A549 (cell line): Measurements from ENCODE around the gene LARP1B. TPM values are rescaled to one million over a fixed set of nuclear protein-coding genes. Genes with fewer than 3 reads are reported as not detected.

Experiments used
- ATAC-seq, 2 experiments: fragments of 200-7000 bp in 1 of 2; fragments of >200 bp in 1 of 2; cut with Nextera tagmentation in 1 of 2; cut with Tn5 transposase in 1 of 2; 3 replicates each; pipeline versions ENCODE4 v1.8.0 to v1.9.1; 2018 to 2020; ENCODE audit warnings: mild to moderate bottlenecking in 1 of 2, moderate library complexity in 1 of 2
- CTCF ChIA-PET: fragments of 300-600 bp; sonication (Branson Sonifier 250); formaldehyde crosslinking; extraction: SDS; loops from one replicate; lab custom pipeline; 2021; ENCODE audit warnings: antibody characterized with exemption, inconsistent platforms; lab: Yijun Ruan, JAX
- POLR2A ChIA-PET: fragments of 350-600 bp; formaldehyde crosslinking; extraction: SDS; loops from one replicate; lab custom pipeline; 2021; ENCODE audit warnings: antibody characterized with exemption, inconsistent platforms; lab: Yijun Ruan, JAX
- DNase-seq, 2 experiments: peaks; one replicate each; pipeline versions ENCODE4 v3.0.0 to v3.0.0-alpha.2; 2011 to 2016; ENCODE audit warnings: low read depth in 1 of 2, low spot score in 1 of 2
- FAIRE-seq: peaks from 2 replicates; lab custom pipeline; 2011; peaks lifted over from hg19 to GRCh38; lab: Jason Lieb, UNC
- H3K27ac ChIP-seq, 2 experiments: fragments of >200 bp; sonication (Bioruptor Twin); formaldehyde crosslinking; 3 replicates each; pipeline ENCODE4 v1.5.1; 2016 to 2017
- H3K4me1 ChIP-seq: fragments of >200 bp; sonication (Bioruptor Twin); formaldehyde crosslinking; 3 replicates; pipeline ENCODE4 v1.6.1; 2016
- H3K4me2 ChIP-seq: fragments of >200 bp; sonication (Bioruptor Twin); formaldehyde crosslinking; 3 replicates; pipeline ENCODE4 v1.6.1; 2016
- H3K4me3 ChIP-seq: fragments of >200 bp; sonication (Bioruptor Twin); formaldehyde crosslinking; 3 replicates; pipeline ENCODE4 v1.5.1; 2016
- H3K9me3 ChIP-seq: fragments of >200 bp; sonication (Bioruptor Twin); formaldehyde crosslinking; 3 replicates; pipeline ENCODE4 v1.6.1; 2016
- CBX2 ChIP-seq: fragments of 200-600 bp; sonication (generic); IDR thresholded peaks from 2 replicates; pipeline ENCODE4 v1.6.1; 2016; ENCODE audit warnings: low read depth, mild to moderate bottlenecking, borderline replicate concordance
- CBX8 ChIP-seq: fragments of 200-600 bp; sonication (generic); IDR thresholded peaks from 2 replicates; pipeline ENCODE4 v1.6.1; 2016
- CEBPB ChIP-seq, 2 experiments: fragments of >200 bp in 1 of 2; sonication (Bioruptor Twin) in 1 of 2; formaldehyde crosslinking in 1 of 2; IDR thresholded peaks; 2 replicates each; pipeline ENCODE4 v1.6.1; 2012 to 2016
- CHD2 ChIP-seq: fragments of 150-350 bp; IDR thresholded peaks from 2 replicates; pipeline ENCODE4 v1.6.1; 2014; ENCODE audit warnings: low read length; ENCODE audit not compliant: partially characterized antibody
- CHD4 ChIP-seq: fragments of 200-600 bp; sonication (generic); IDR thresholded peaks from 2 replicates; pipeline ENCODE4 v1.6.1; 2016; ENCODE audit warnings: antibody characterized with exemption, mild to moderate bottlenecking, borderline replicate concordance
- CTCF ChIP-seq: fragments of >200 bp; sonication (Bioruptor Twin); formaldehyde crosslinking; IDR thresholded peaks from 3 replicates; pipeline ENCODE4 v1.5.1; 2016
- ELK1 ChIP-seq: fragments of 150-350 bp; IDR thresholded peaks from 2 replicates; pipeline ENCODE4 v1.6.1; 2014; ENCODE audit warnings: low read depth, mild to moderate bottlenecking, low read length
- HDAC2 ChIP-seq: fragments of 200-600 bp; sonication (generic); IDR thresholded peaks from 2 replicates; pipeline ENCODE4 v1.6.1; 2016
- HOXA7 ChIP-seq: fragments of 250-450 bp; sonication (Bioruptor Pico); IDR thresholded peaks from 2 replicates; pipeline ENCODE4 v1.5.0; 2020; ENCODE audit warnings: mild to moderate bottlenecking, moderate library complexity
- JUN ChIP-seq, 2 experiments: fragments of >200 bp; sonication (Bioruptor Twin); formaldehyde crosslinking; IDR thresholded peaks; 2 replicates in 1 of 2; 3 replicates in 1 of 2; pipeline ENCODE4 v1.6.1; 2016 to 2017
- MAX ChIP-seq: IDR thresholded peaks from 2 replicates; pipeline ENCODE4 v1.6.1; 2012
- MAZ ChIP-seq: fragments of 150-350 bp; IDR thresholded peaks from 2 replicates; pipeline ENCODE4 v1.6.1; 2014; ENCODE audit warnings: antibody characterized with exemption, low read depth, low read length, borderline replicate concordance
- PHF8 ChIP-seq: fragments of 200-600 bp; sonication (generic); IDR thresholded peaks from 2 replicates; pipeline ENCODE4 v1.6.1; 2016; ENCODE audit warnings: low read depth, mild to moderate bottlenecking, antibody characterized with exemption, moderate library complexity, borderline replicate concordance
- POLR2A ChIP-seq: IDR thresholded peaks from 2 replicates; pipeline ENCODE4 v1.6.1; 2012; ENCODE audit warnings: mild to moderate bottlenecking, low read length
- POLR2AphosphoS2 ChIP-seq: conservative IDR thresholded peaks from 2 replicates; pipeline ENCODE4 v1.6.1; 2012; ENCODE audit warnings: low read length, improper control_type of control experiment, inconsistent platforms
- RAD21 ChIP-seq, 2 experiments: fragments of >200 bp in 1 of 2; sonication (Bioruptor Twin) in 1 of 2; formaldehyde crosslinking in 1 of 2; IDR thresholded peaks in 1 of 2; conservative IDR thresholded peaks in 1 of 2; 2 replicates in 1 of 2; 3 replicates in 1 of 2; pipeline ENCODE4 v1.6.1; 2012 to 2018; ENCODE audit warnings: inconsistent platforms in 1 of 2
- RARB ChIP-seq: fragments of 250-450 bp; sonication (Bioruptor Pico); IDR thresholded peaks from 2 replicates; pipeline ENCODE4 v1.8.0; 2021; ENCODE audit warnings: mild to moderate bottlenecking, moderate library complexity
- RFX5 ChIP-seq: fragments of 450-650 bp; IDR thresholded peaks from 2 replicates; pipeline ENCODE4 v1.7.1; 2014; ENCODE audit warnings: antibody characterized with exemption, mild to moderate bottlenecking, moderate library complexity
- SMC3 ChIP-seq: fragments of >200 bp; sonication (Bioruptor Twin); formaldehyde crosslinking; IDR thresholded peaks from 3 replicates; pipeline ENCODE4 v1.6.1; 2018; ENCODE audit warnings: inconsistent platforms
- SREBF2 ChIP-seq: fragments of 450-650 bp; IDR thresholded peaks from 2 replicates; pipeline ENCODE4 v1.6.1; 2014; ENCODE audit warnings: mild to moderate bottlenecking, moderate library complexity
- TFCP2L1 ChIP-seq: fragments of 250-450 bp; sonication (Bioruptor Pico); IDR thresholded peaks from 2 replicates; pipeline ENCODE4 v1.5.0; 2021; ENCODE audit warnings: mild to moderate bottlenecking
- TP53 ChIP-seq: fragments of 250-450 bp; sonication (Bioruptor Pico); IDR thresholded peaks from 2 replicates; pipeline ENCODE4 v1.5.0; 2021; ENCODE audit warnings: mild to moderate bottlenecking, moderate library complexity
- ZC3H11A ChIP-seq: fragments of 450-650 bp; IDR thresholded peaks from 2 replicates; pipeline ENCODE4 v1.6.1; 2014; ENCODE audit warnings: antibody characterized with exemption, mild to moderate bottlenecking
- WGBS: methylation state at CpG from one replicate; pipeline ENCODE4 v1.1.6; 2017; ENCODE audit errors: missing lambda C conversion rate; 5-methylcytosine and 5-hydroxymethylcytosine counted together
- polyA plus RNA-seq, 4 experiments: library from polyadenylated mRNA; depleted of rRNA in 3 of 4; stranded (reverse); fragments of >200 nt; fragmentation: RNase III in 1 of 4; extraction: RNeasy Plus Mini Kit Qiagen cat#74134 plus additional on column Dnase treatment in 1 of 4; gene quantifications; 2 replicates in 3 of 4; 3 replicates in 1 of 4; pipeline ENCODE4 v1.2.3, GENCODE V29; 2011 to 2017
- TF ChIP-seq, protein P1 (sequence below): fragments of >200 bp; sonication (Bioruptor Twin); formaldehyde crosslinking; IDR thresholded peaks from 2 replicates; pipeline ENCODE4 v1.6.1; 2016

Gene LARP1B
- polyA plus RNA-seq, 2 of the 4 experiments (the other 2 are of a cell fraction) = 8.6 to 25.6 TPM

- TF ChIP-seq CHD4 (no peak), HOXA7 (CRISPR knock-in tag) (no peak), CBX8 (no peak), PHF8 (no peak)
Measured at GRCh38 chr4:128191115-128191781, 130.1 kb downstream of the LARP1B start (continued).

GRCh38 chr4:128220286-128221235 is 159.4 kb downstream of the LARP1B start:
- Histone ChIP-seq H3K9me3 (no peaks in the 10 kb centered on the region), H3K4me3 (no peak overlapping the region), H3K4me1 (peaks cover 6% of the 10 kb centered on the region; the same call in 2 of the 3 replicates), H3K4me2 (no peak overlapping the region), H3K27ac (peak overlapping the region in 1 of 2 experiments; percentile 55; a peak in 2 of 6 replicates)
- peak; percentile 85 to 86; a peak in 5 of 6 replicates for ATAC-seq
- ChIA-PET POLR2A (no interaction called here), CTCF (interaction anchor here (0.6 to 1.3 kb wide), 6 partner anchors 8 to 863 kb away, joined by 3 read pairs; no protein-coding TSS in a partner anchor)
- whole genome bisulfite sequencing = 29% methylated on average over 8 of the region's 8 CpGs
- TF ChIP-seq MAZ (no peak), RARB (CRISPR knock-in tag) (no peak), SMC3 (peak; percentile 55), MAX (no peak), SREBF2 (no peak), HDAC2 (no peak), TFCP2L1 (CRISPR knock-in tag) (no peak), CEBPB (IDR thresholded peaks at IDR 0.05) (no peak), TP53 (CRISPR knock-in tag) (no peak), CBX2 (no peak), ZC3H11A (no peak), POLR2A (no peak), RFX5 (no peak), ELK1 (no peak), RAD21 (conservative IDR thresholded peaks at IDR 0.05 in 1 of 2, IDR thresholded peaks at IDR 0.05 in 1 of 2) (peak; percentile 49 to 55; a peak in 4 of 5 replicates), CHD2 (no peak), POLR2AphosphoS2 (no peak), CTCF (peak; percentile 47), JUN (IDR thresholded peaks at IDR 0.05) (no peak)
- TF ChIP-seq, protein P1, sequence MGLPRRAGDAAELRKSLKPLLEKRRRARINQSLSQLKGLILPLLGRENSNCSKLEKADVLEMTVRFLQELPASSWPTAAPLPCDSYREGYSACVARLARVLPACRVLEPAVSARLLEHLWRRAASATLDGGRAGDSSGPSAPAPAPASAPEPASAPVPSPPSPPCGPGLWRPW = no peak
- no peak for FAIRE-seq
- peak; percentile 18 to 62 for DNase-seq
